Activated gamma-delta T cell treated with Interleukin-2 at 50 U/mL for 16 hours (primary cell): Measurements from ENCODE around the gene DSCAM.

Experiments used
- DNase-seq: peaks from one replicate; pipeline ENCODE4 v3.0.0-alpha.2; 2020

The DSCAM gene

DNA sequence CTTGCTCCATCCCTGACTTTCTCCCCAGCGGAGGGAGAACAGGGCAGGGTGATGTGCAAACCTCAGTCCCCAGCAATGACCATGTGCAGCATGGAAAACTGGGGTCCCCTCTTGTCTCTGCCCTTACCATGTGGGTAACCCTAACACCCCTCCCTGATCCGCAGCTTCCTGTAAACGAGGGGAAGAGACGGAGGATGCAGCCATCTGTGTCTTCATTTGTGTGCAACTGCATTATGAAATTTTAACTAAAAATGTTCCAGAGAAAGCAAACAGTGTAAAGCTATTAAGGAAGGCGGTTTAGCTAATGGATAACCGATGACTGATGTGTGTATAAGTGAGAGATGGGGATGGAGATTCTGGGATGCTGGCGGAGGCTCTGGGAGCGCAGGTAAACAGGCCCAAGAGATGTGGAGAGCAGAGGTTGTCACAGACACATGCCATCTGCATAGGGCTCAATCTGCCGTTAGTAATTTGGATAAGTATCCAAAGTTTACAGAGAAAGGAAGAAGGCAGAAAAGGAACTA, 206.6 kb downstream of the DSCAM start:
- no peak for DNase-seq

DNA sequence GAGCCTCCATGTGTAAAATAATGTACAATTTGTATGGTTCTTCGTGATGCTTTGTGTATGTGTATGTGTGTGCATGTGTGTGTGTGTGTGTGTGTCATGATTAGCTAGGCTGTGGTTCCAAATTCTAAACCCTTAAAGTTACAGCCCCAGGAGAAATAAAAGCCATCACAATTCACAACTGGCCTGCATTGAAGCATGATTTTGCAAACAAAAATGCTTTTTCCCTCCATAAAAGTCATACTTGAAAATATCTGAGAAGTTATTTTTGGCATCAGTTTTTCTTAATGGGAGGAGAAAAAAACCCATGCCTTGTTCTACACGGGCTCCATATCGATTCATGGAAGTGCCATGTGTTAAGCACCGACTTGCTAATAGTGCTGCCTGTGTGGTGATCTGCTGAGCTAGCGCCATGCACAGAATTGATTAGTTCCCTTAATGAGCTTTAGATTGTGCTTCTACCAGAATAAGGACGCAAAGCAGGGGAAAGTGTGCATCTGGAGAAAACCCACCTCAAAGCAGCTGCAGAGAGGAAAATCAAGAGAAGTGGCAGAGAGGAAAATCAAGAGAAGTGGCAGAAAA, 207.3 kb downstream of the DSCAM start:
- no peak for DNase-seq

DNA sequence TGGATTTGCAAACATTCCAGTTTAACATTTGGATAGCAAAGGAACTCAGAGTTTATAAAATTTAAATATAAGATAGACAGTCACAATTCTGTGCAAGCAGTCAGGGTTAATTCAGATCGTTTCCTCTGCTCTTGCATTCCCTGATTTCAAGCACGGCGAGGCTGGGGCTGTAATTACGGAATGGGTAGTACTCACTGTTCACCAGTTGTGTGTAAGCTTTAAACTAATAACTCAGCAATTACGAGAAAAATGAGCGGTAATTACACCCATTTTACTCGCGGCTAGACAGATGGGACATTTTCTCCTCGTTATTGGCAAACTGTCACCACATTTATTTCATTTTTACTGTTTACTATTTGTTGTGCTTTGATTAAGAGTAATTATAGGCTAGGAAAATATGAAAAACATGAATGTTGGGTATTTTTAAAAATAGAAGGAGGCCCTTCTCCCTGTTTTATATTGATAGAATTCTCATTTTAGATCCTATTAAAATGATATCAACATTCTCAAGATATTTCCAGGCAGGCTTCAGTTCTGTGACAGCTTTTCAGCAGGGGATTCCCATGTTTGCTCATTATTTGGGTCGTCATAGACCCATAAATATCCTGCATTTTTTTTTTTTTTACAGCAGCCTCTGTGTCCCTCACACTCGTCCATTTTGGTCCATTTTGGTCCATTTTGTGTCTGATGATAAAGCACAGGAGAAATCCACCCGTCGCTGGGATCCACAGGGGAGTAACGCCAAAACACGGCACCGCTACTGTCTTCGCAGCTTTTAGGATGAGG, 208.3 kb downstream of the DSCAM start:
- no peak for DNase-seq

DNA sequence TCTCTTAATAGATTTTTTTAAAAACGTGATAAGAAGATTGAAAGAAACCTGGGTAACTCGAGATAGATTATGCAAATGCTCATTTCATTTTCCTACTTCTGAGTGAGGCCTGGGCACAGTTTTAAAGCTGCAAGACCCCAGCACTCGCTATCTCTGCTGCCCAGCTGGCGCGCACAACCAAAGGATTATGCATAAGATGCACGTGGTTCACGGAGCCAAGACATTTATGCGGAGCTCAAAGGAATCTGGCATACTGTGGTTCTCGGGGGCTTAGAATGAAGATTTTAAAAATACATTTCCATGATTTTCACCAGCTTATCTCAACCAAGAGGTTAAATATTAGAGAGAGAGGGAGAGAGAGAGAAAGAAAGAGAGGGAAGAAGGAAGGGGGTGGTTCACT, 210.9 kb downstream of the DSCAM start:
- DNase-seq: no peak

DNA sequence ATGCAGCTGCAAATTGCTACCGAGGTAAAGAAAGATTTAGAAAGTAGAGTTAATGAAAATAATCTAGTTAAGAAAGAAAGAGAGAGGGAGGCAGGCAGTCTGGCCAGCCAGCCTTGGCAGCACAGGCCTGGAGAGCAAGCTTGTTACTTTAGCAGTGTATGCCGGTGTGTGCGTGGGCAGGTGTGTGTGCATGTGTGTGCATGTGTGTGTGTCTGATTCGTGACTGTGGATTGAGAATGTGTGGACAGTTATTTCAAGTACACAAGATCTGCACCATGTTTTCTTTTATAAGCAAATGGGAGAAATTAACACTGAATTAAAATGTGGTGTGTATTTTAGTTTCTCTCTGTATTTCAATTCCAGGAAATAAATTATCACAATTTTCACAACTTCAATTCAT, 211.6 kb downstream of the DSCAM start:
- DNase-seq: no peak

DNA sequence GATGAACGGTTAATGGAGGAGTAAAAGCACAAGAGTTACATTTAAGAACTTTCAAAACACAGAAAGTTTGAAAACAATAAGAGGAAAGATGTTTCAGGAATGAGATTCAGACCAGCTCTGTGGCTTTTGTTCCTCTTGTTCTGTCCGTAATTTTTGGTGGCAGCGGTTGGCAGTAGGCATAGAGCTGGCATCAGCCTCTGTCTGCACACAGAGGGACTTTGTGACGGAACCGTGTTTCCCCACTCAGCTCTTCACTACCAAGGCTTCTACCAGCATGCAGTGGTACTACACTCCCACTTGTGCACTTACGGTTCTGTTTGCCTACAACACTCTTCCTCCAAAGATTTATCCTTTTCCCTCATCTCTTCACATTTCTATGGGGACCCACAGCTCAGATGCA, 212.8 kb downstream of the DSCAM start:
- no peak for DNase-seq

DNA sequence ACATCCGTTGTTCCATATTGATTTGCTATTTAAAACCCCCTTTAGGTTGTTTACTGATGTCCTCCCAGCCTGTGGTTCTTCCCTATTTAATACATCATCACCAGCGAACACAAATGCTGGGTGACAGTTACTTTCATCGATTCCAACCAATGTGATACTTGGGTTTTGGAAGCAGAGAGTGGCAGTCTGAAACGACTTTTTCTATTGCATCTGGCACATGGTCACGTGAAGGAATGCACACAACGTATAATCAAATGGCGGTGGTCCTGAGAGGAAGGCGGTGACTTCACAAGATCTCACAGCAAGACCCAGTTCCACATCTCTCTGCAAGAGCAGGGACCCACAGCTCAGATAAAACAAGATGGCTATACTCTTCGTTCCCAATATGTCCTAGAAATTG, 213.9 kb downstream of the DSCAM start:
- DNase-seq: no peak

DNA sequence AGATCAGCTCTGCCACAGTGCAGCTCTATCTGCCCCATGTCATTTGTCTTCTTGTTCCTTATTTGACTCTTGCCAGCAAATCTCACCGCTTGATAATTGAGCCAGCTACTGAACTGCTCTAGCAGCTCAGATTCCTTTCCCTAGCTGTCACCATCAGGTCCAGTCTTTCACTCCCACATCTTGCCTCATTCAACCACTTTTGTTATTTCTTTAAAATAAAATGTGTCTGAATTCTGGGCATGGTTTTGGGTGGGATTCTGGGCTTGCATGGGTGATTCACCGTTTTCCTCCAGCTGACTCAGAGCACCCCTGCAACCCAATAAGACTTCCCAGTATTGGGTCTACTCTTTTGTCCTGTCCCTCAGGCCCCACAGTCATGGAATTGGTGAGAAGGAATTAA, 215.7 kb downstream of the DSCAM start:
- no peak for DNase-seq

DNA sequence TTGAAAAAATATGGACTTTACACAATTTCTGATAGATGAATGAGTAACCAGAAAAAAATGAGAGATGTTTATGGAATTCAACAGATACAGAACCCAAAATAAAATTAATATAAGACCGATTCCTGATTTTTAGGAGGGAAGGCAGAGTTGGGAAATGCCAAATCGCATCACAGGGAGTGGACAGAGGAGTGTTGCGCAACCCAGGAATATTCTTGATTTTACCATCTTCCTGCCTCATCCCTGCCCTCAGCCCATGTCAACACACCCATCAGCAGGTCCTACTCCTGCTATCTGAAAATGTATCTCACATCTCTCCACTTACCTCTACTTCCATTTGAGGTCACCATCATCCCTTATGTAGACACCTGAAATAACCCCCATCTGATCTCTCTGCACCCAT, 221.0 kb downstream of the DSCAM start:
- no peak for DNase-seq

DNA sequence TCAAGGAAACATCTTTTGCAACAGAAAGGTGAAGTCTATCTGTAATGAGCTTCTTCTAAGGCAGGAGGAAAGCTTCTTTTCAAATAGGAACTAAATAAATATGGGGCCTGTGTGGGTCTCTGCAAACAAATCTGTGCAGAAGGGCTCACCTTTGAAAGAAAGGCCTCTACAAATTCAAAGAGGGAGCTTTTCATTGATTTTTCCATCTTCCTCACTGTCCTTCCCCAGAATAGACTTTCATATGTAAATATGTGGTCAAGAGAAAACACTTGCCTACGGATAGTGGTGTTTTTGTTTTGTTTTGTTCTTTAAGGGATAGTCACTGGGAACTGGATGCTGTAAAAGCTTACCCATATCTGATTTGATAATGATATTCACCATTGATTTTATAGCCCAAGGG, 223.4 kb downstream of the DSCAM start:
- DNase-seq: no peak

DNA sequence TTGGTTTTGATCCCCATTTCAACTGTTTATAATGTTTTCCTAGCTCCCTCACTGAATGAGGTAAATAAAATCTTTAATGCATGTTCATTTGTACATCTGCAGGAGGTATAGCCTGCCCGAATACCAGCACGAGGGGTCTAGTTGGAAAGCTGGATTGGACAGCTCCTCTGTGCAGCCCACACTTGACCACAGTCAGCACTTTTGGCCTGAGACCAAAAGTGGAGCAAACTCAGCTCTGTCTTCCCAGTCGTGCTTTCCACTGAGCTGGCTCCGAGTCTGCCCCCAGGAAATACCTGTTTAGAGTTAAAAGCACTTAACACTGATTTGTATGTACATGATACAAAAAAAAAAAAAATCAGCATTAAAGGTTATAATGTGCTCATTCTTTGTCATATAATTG, 224.4 kb downstream of the DSCAM start:
- DNase-seq: no peak

DNA sequence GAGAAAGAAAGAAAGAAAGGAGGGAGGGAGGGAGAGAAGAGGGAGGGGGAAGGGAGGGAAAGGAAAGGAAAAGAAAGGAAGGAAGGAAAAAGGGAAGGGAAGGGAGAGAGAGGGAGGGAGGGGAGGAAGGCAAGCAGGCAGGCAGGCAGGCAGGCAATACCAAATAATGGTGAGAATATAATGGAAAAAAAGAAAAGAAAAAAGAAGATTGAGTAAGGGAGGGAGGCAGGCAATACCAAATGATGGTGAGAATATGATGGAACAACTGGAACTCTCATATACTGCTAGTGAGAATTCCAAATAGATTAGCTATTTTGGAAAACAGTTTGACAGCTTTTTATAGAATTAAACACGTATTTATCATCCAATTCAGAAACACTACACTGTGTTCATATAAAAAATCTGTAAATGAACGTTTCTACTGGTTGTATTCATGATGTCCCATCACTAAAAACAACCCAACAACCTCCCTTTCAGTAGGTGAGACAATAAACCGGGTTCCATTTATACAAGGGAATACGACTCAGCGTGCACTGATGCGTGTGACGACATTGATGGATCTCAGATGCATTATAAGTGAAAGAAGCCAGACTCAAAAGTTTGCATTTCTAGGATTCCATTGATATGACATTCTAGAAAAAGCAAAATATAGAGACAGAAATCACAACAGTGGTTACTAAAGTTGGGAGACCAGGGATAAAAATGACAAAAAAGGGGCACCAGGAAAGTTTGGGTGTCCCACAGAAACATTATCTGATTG, 226.4 kb downstream of the DSCAM start:
- DNase-seq: no peak

DNA sequence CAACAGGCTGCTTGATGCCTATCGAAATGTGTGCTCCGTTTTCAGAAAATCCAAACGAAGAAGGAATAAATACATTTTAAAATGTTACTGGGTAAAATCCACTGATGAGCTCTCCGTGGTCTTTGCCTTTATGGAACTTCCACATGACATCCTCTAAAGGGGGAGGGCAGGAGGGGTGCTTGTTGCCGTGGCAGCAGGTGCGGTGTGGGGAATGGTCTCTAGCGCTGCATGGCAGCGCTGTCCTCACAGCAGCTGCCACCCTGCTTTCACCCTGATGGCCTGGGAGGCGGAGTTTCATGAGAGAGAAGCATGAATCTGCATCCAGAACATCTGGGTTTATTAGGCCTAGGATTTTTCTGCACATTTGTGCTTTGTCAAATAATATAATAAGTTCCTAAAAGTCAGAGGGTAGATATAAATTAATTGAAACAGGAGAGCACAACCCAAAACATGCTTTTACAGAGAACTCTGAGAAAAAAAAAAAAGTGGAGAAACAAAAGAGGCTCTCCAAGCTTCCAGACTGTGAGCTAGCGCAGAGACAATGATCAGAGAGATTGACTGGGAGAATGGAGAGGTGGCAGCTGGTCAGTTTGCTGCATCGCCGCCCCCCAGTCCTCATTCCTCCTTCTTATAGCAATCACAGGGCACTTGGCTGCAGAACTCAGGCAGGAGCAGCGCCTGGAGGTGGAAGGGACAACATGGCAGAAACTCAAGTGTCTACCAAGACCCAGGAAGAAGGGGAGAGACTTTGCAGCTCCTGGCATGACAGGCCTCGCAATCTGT, 228.6 kb downstream of the DSCAM start:
- DNase-seq: no peak

DNA sequence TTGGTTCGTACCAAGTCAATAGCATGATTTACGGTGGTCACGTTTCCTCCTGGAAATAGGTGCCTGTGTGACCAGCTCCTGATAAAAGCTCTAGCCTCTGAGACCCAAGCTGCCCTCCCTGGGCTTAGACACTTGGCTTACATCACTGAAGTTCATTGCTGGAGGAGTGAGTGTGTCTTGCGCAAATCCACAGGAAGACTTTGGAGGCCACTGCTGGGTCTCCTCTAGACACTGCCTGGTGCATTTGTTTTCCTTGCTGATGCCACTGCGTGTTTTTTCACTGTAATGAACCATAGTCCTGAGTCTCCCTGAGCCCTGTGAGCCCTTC, 230.6 kb downstream of the DSCAM start:
- DNase-seq: no peak

DNA sequence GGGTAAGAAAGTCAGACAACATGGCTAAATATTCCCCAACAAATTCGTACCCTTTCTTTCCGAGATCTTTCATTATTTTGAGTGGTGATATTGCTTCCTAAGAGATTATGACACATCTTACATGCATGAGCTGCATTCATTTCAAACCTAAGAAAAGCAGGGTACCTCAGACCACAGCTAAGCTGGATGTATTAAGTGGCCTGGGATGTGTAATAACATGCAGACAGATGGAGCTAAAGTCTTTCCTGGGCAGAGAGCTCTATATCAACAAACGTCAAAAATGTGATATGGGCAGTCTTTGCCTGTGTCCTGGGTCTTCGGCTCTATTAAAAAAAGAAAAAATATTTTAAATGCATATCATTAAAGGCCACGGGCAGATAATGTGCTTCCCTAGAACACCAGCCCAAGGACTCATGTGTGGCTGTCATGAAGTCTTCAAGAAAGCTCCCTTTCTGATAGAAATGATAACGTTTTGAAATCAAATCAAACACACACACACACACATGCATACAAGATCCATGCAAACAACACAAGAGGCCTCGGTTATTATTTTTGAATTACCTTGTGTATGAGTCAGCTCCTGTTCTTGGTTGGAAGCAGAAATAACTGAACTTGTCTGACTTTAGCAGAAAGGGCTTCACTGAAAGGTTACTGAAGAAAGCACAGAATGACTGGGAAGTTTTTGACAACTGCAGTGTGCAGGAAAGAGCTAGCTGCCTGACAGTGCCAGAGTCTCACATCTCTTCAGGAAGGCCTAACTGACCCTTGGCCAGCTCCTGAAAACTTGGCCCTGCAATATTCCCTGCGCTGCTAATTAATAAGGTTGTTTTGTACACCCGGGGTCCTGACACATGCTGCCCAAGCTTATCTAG, 231.2 kb downstream of the DSCAM start:
- DNase-seq: no peak

DNA sequence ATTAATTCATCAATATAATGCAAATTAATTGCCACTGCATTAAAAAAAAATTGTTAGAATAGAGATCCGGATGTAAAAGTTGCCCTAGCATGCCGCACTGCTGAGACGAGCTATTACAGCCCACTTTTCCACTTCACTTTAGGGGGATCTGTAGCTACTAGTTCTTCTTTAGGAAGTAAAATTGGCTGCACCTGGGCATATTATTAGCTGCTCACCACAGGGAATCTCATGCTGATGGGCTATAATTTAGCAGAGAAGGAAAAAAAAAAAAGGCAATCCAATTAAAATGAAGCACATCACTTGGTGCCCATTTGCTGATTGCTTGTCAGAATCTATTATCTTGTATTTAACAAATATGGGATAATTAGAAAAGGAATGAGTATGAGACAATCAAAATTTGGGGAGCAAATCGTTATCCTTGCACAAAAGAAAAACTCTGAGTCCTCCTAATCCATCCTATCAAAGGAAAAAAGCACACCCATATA, 233.4 kb downstream of the DSCAM start:
- no peak for DNase-seq

DNA sequence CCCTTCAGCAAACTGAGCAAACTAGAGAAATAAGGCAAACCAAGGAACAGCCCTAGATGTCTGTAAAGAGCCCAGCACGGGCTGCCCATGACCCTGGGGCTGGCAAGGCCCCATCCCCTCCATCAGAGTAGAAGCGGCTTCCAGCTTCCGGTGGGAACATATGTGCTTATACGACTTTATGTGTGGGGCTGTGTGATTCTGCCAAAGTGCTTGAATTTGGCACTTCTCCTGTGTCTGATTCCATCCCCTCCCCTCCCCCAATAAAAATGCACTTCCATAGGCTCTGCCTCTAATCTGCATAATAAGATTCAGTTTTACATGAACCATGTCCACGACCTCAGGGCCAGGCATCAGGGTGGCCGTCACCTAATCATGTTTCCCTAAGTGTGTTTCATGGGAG, 236.6 kb downstream of the DSCAM start:
- DNase-seq: no peak

DNA sequence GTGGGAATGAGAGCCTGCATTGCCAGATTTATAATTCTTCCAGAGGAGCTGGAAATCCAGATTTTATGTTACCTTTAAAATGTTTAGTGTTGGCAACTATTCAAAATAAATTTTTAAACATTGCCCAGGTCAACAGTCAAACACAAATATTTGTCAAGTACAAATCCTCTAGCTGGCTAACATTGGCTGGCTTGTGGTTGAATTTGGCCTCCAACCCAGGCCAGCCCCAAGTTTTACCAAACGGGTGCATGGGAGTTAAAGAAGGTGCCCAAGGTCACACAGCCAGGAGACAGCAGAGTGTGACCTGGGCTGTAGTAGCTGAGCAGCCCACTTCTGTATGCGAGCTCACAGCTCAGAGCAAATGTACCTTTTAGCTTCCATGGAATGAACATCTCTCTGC, 240.6 kb downstream of the DSCAM start:
- DNase-seq: no peak

DNA sequence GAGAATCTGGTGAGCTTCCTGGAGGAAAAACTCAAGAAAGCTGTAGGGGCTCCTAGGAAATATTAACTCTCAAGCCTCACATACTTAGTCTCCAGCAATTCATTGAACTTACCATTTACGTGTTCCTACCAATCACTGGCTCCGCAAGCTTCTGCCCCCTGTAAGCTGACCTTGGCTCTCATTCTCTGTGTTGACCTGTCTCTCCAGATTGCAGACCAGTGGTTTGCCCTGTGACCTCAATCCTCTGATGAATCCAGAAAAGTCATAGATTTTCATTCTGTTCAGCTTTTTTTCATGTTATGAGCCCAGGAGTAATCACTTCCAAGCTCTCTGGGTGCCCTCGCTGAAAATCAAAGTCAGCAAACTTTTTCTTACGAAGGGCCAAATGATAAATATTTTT, 241.9 kb downstream of the DSCAM start:
- no peak for DNase-seq

DNA sequence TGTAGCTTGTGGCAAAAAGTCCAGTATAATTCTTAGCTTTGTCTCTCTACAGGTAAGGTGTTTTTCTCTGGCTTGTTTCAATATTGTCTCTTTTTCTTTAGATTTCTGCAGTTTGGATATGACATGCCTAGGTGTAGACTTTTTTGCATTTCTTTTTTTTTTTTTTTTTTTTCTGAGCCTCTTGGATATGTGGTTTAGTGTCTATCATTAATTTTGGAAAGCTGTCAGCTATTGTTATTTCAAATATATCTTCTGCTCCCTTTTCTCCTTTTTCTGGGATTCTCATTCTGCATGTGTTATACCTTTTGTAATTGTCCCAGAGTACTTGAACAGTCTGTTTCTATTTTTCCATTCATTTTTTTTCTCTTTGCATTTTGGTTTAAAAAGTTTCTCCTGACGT, 243.2 kb downstream of the DSCAM start:
- DNase-seq: no peak

DNA sequence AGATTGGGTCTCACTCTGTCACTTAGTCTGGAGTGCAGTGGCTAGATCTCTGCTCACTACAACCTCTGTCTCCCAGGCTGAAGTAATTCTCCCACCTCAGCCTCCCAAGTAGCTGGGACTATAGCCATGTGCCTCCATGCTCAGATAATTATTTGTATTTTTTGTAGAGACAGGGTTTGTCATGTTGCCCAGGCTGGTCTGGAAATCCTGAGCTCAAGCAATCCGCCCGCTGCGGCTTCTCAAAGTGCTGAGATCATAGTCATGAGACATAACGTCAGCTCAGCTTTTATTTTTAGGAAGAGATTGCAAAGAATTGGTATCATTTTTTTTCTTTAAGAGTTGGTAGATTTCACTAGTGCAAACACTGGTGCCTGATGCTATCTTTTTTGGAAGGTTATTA, 244.9 kb downstream of the DSCAM start:
- no peak for DNase-seq

DNA sequence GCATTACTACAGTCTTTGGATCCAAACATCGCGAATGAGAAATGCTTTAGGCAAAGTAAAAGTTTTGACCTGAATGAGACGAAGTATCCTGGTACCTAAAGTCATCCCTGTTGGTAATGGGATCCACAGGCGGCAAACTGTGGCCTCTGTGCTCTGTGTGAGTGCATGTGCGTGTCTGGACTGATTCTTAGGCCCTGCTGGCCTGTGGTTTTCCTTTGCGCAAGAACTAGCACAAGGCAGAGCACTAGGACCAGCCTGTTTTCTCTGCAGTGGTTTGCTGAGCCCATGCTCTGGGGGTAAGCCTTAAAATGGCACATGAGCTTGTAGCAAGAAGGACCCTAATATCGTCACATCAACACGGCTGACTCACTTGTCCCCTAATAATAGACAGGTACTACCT, 251.2 kb downstream of the DSCAM start:
- DNase-seq: no peak
